Subcutaneous abdominal adipose tissue (tissue), 5 donors: Measurements from ENCODE around the gene ABLIM1.
"Not testable (repeated sequence)": the region's sequence is repeated elsewhere in the genome, so short reads cannot be mapped to it uniquely, and the experiment has no call there.

Experiments used
- H3K27ac ChIP-seq: one replicate; pipeline ENCODE4 v1.7.0; 2013; ENCODE audit warnings: low read depth, mild to moderate bottlenecking, inconsistent platforms, low read length, moderate library complexity
- H3K27me3 ChIP-seq, 5 donors: one replicate each; pipeline ENCODE4 v1.7.0; 2013; ENCODE audit warnings: low read length in 5 of 5, inconsistent platforms in 1 of 5; ENCODE audit not compliant: control insufficient read depth in 5 of 5, insufficient read depth in 4 of 5
- H3K36me3 ChIP-seq, 5 donors: one replicate each; pipeline ENCODE4 v1.7.0; 2013; ENCODE audit warnings: low read length in 5 of 5; ENCODE audit not compliant: control insufficient read depth in 5 of 5, insufficient read depth in 5 of 5
- H3K4me1 ChIP-seq, 5 donors: one replicate each; pipeline ENCODE4 v1.7.0; 2013; ENCODE audit warnings: low read length in 5 of 5, mild to moderate bottlenecking in 3 of 5, moderate library complexity in 1 of 5; ENCODE audit not compliant: control insufficient read depth in 5 of 5, insufficient read depth in 5 of 5
- H3K4me3 ChIP-seq, 5 donors: one replicate each; pipeline ENCODE4 v1.7.0; 2013; ENCODE audit warnings: low read length in 5 of 5, low read depth in 1 of 5
- H3K9ac ChIP-seq, 5 donors: one replicate each; pipeline ENCODE4 v1.7.0; 2013; ENCODE audit warnings: low read length in 5 of 5, mild to moderate bottlenecking in 4 of 5, moderate library complexity in 3 of 5
- H3K9me3 ChIP-seq, 5 donors: one replicate each; pipeline ENCODE4 v1.7.0; 2013; ENCODE audit warnings: low read length in 5 of 5; ENCODE audit not compliant: control insufficient read depth in 5 of 5
- donor health status: healthy.
- donor health status: healthy.
- donor health status: healthy.
- donor health status: healthy.
- donor health status: healthy.

The ABLIM1 gene

GRCh38 chr10:114658175-114658574 is at the start of gene ABLIM1:
Gene ABLIM1, minus strand, starts transcription at chr10:114658275. Its CDS starts 75 bp downstream, at chr10:114658200.
- Histone ChIP-seq H3K9me3 (peaks cover 0 to 7% (median 3%) of the 10 kb centered on the region in 5 donors), H3K4me3 (no peak within 1 kb of the TSS), H3K27ac (no peak within 1 kb of the TSS), H3K9ac (no peak within 1 kb of the TSS), H3K36me3 (no peaks in the 10 kb centered on the region), H3K4me1 (peaks cover 0 to 30% (median 0%) of the 10 kb centered on the region in 5 donors), H3K27me3 (no peaks in the 10 kb centered on the region)

- no peak overlapping the region for H3K9ac ChIP-seq
- no peaks in the 10 kb centered on the region for H3K27me3 ChIP-seq
- H3K27ac ChIP-seq, result peak overlapping the region; percentile 39
- H3K4me3 ChIP-seq, result no peak overlapping the region
- peaks cover 0 to 3% (median 0%) of the 10 kb centered on the region in 5 donors for H3K36me3 ChIP-seq
- H3K9me3 ChIP-seq, result no peaks in the 10 kb centered on the region
- peaks cover 0 to 21% (median 7%) of the 10 kb centered on the region in 5 donors for H3K4me1 ChIP-seq
These were observed 48.5 kb upstream of the ABLIM1 start for GRCh38 chr10:114706458-114707055.

DNA sequence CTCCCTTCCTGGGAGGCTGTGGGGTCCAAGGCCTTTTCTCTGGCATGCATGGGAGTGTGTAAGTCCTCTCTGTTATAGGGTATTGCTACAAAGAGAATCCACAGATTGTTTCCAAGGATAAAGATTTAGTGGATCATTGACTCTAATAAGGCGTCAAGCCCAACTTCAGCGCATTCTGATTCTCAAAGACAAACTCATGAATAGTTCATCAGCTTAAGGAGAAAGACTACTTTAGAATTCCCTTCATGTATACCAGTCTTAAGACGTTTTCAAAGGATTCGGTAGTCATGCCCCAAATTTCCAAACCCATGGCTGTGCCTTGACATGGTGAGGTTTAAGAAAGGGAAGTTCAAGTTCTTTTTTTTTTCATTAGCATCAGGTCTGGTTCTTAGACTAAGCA is 46.6 kb upstream of the ABLIM1 start:
- H3K4me3 ChIP-seq, result no peak overlapping the region
- no peak overlapping the region for H3K27ac ChIP-seq
- H3K9me3 ChIP-seq, result no peaks in the 10 kb centered on the region
- H3K36me3 ChIP-seq, result no peaks in the 10 kb centered on the region
- no peak overlapping the region for H3K9ac ChIP-seq
- H3K4me1 ChIP-seq, result peaks cover 0 to 15% (median 7%) of the 10 kb centered on the region in 5 donors
- no peaks in the 10 kb centered on the region for H3K27me3 ChIP-seq

GRCh38 chr10:114703377-114704107 is 45.5 kb upstream of the ABLIM1 start:
- H3K4me3 ChIP-seq, result no peak overlapping the region
- no peaks in the 10 kb centered on the region for H3K36me3 ChIP-seq
- H3K9me3 ChIP-seq, result no peaks in the 10 kb centered on the region
- no peaks in the 10 kb centered on the region for H3K27me3 ChIP-seq
- H3K27ac ChIP-seq, result no peak overlapping the region
- peaks cover 0 to 15% (median 7%) of the 10 kb centered on the region in 5 donors for H3K4me1 ChIP-seq
- no peak overlapping the region for H3K9ac ChIP-seq

- no peaks in the 10 kb centered on the region for H3K36me3 ChIP-seq
- peaks cover 0 to 18% (median 15%) of the 10 kb centered on the region in 5 donors for H3K4me1 ChIP-seq
- H3K9me3 ChIP-seq, result no peaks in the 10 kb centered on the region
- H3K9ac ChIP-seq, result no peak overlapping the region
- H3K27me3 ChIP-seq, result no peaks in the 10 kb centered on the region
- H3K27ac ChIP-seq, result peak overlapping the region; percentile 39
- H3K4me3 ChIP-seq, result no peak overlapping the region
These were observed 40.4 kb upstream of the ABLIM1 start for GRCh38 chr10:114698271-114699061.

DNA sequence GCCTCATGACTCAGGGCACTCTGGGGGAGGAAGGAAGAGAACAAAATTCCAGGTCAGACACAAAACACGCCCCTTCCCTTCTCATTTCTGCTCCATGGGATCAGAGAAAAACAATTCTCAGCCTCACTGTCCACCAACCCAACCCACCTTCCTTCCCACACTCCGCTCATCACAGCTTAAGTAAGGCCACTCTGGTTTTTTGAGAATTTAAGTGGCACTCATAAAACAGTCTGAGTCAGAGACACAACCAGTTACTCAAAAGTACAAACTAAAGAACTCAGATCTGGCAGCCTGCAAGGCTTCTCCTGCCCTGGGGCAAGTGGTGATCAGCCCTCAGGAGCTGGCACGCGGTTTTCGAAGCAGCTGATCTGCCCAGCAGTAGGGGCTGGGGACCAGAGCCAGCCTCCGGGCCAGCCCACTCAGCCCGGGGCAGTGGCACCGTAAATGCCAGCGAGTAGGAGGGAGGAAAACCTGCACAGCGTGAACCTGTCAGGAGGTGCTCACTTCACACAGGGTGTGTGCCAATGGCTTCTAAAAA is 39.1 kb upstream of the ABLIM1 start:
- H3K9me3 ChIP-seq, result no peaks in the 10 kb centered on the region
- H3K27me3 ChIP-seq, result no peaks in the 10 kb centered on the region
- H3K27ac ChIP-seq, result no peak overlapping the region
- H3K9ac ChIP-seq, result no peak overlapping the region
- H3K4me3 ChIP-seq, result no peak overlapping the region
- no peaks in the 10 kb centered on the region for H3K36me3 ChIP-seq
- H3K4me1 ChIP-seq, result peaks cover 0 to 18% (median 15%) of the 10 kb centered on the region in 5 donors

DNA sequence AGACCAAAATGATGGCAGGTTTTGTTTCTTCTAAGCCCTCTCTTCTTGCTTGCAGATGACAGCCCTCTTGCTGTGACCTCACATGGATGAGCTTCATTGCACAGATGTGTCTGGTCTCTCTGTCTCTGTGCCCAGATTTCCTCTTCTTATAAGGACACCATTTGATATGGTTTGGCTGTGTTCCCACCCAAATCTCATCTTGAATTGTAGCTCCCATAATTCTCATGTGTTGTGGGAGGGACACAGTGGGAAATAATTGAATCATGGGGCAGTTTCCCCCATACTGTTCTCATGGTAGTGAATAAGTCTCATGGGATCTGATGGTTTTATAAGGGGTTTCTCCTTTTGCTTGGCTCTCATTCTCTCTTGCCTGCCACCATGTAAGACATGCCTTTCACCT is 38.2 kb upstream of the ABLIM1 start:
- not testable (repeated sequence) for H3K27ac ChIP-seq, H3K36me3 ChIP-seq, H3K27me3 ChIP-seq, H3K9ac ChIP-seq, H3K9me3 ChIP-seq, H3K4me3 ChIP-seq
- peaks cover 0 to 21% (median 18%) of the 10 kb centered on the region in 5 donors for H3K4me1 ChIP-seq

GRCh38 chr10:114694752-114695151 is 36.7 kb upstream of the ABLIM1 start:
- Histone ChIP-seq H3K27ac (no peak overlapping the region), H3K27me3 (no peaks in the 10 kb centered on the region), H3K9me3 (no peaks in the 10 kb centered on the region), H3K9ac (no peak overlapping the region), H3K4me3 (no peak overlapping the region), H3K4me1 (peaks cover 0 to 21% (median 18%) of the 10 kb centered on the region in 5 donors), H3K36me3 (no peaks in the 10 kb centered on the region)

DNA sequence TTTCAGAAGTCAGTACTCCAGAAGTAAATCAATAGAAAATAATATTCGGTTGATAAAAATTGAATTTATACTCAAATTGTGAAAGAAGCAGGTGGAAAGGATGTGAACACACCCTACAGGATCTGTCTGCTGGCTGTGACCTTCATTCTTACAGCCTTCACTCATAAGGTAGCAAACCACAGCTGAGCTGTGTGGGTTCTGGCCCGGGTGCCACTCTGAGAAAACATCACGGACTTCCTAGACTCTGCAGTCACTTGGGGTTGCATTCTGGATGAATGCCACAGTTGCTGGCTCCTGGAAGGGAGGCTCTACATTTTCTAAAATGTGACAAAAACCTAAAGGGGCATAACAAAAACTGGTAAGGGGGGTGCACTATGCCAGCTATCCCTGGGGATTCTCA is 36.0 kb upstream of the ABLIM1 start:
- Histone ChIP-seq H3K4me1 (peaks cover 0 to 21% (median 18%) of the 10 kb centered on the region in 5 donors), H3K36me3 (no peaks in the 10 kb centered on the region), H3K27ac (no peak overlapping the region), H3K9ac (no peak overlapping the region), H3K4me3 (no peak overlapping the region), H3K9me3 (no peaks in the 10 kb centered on the region), H3K27me3 (no peaks in the 10 kb centered on the region)
